NCI-H82 (cell line): Measurements from ENCODE around the gene KICS2.
"Not testable (repeated sequence)": the region's sequence is repeated elsewhere in the genome, so short reads cannot be mapped to it uniquely, and the experiment has no call there.

ENCODE experiments used
- DNase-seq: peaks from one replicate; lab custom pipeline; 2025; lab: John Stamatoyannopoulos, UW

KICS2 gene

GRCh38 chr12:64222009-64222765 is at the start of gene KICS2:
KICS2 (minus strand) TSS chr12:64222296; CDS start chr12:64222237, 59 bp downstream.
- DNase-seq, result peak; percentile 94

GRCh38 chr12:64270411-64270810 is 48.3 kb upstream of the KICS2 start:
- no peak for DNase-seq

- DNase-seq, result no peak
Measured at GRCh38 chr12:64269161-64269560, 47.1 kb upstream of the KICS2 start.

- DNase-seq, result no peak
Measured at GRCh38 chr12:64268409-64268808, 46.3 kb upstream of the KICS2 start.

- DNase-seq, result no peak
Measured at GRCh38 chr12:64265839-64266238, 43.7 kb upstream of the KICS2 start.

GRCh38 chr12:64261813-64262212 is 39.7 kb upstream of the KICS2 start:
- DNase-seq, result no peak

- peak; percentile 4 for DNase-seq
Measured at GRCh38 chr12:64258576-64258975, 36.5 kb upstream of the KICS2 start.

GRCh38 chr12:64256166-64256800 is 34.2 kb upstream of the KICS2 start:
- DNase-seq, result peak; percentile 82

GRCh38 chr12:64255249-64255648 is 33.2 kb upstream of the KICS2 start:
- DNase-seq, result no peak

- DNase-seq, result no peak
Measured at GRCh38 chr12:64253356-64253755, 31.3 kb upstream of the KICS2 start.

GRCh38 chr12:64252681-64253080 is 30.6 kb upstream of the KICS2 start:
- no peak for DNase-seq

- DNase-seq, result no peak
Measured at GRCh38 chr12:64243809-64244208, 21.7 kb upstream of the KICS2 start.

GRCh38 chr12:64240781-64241180 is 18.7 kb upstream of the KICS2 start:
- DNase-seq, result no peak

- no peak for DNase-seq
Measured at GRCh38 chr12:64237382-64237781, 15.3 kb upstream of the KICS2 start.

GRCh38 chr12:64236549-64236948 is 14.5 kb upstream of the KICS2 start:
- DNase-seq, result no peak

- DNase-seq, result peak; percentile 32
Measured at GRCh38 chr12:64232196-64232595, 10.1 kb upstream of the KICS2 start.

- DNase-seq, result no peak
Measured at GRCh38 chr12:64229796-64230195, 7.7 kb upstream of the KICS2 start.

- DNase-seq, result no peak
Measured at GRCh38 chr12:64229240-64229639, 7.1 kb upstream of the KICS2 start.

GRCh38 chr12:64225626-64226025 is 3.5 kb upstream of the KICS2 start:
- DNase-seq, result no peak

GRCh38 chr12:64221651-64222008 is 466 bp downstream of the KICS2 start:
- peak; percentile 95 for DNase-seq

- no peak for DNase-seq
Measured at GRCh38 chr12:64220046-64220445, 2.0 kb downstream of the KICS2 start.

GRCh38 chr12:64219145-64219544 is 3.0 kb downstream of the KICS2 start:
- no peak for DNase-seq

- no peak for DNase-seq
Measured at GRCh38 chr12:64218597-64218996, 3.5 kb downstream of the KICS2 start.

- DNase-seq, result not testable (repeated sequence)
Measured at GRCh38 chr12:64217643-64218042, 4.5 kb downstream of the KICS2 start.
